Liver (tissue), 3 donors: ENCODE data around the gene TMEM79.
A peak's percentile ranks its signal among the peaks of the same experiment; 100 is the strongest.

Source experiments
- ATF3 ChIP-seq: IDR thresholded peaks from 2 replicates; pipeline ENCODE4 v1.6.1; 2016; ENCODE audit warnings: antibody characterized with exemption
- CTCF ChIP-seq: fragments of 150-350 bp; IDR thresholded peaks from 2 replicates; pipeline ENCODE4 v1.5.1; 2017; ENCODE audit warnings: improper control_type of control experiment, low read depth, low read length; ENCODE audit not compliant: missing input control
- EGR1 ChIP-seq, 2 donors: IDR thresholded peaks; 2 replicates each; pipeline ENCODE4 v1.6.1; 2016 to 2018; ENCODE audit warnings: antibody characterized with exemption in 2 of 2, low read depth in 2 of 2
- GABPA ChIP-seq, 2 donors: IDR thresholded peaks in 1 of 2; conservative IDR thresholded peaks in 1 of 2; 2 replicates each; pipeline ENCODE4 v1.6.1; 2016; ENCODE audit warnings: antibody characterized with exemption in 2 of 2, mild to moderate bottlenecking in 1 of 2, moderate library complexity in 1 of 2
- JUND ChIP-seq, 2 donors: IDR thresholded peaks; 2 replicates each; pipeline ENCODE4 v1.6.1; 2016; ENCODE audit warnings: antibody characterized with exemption in 2 of 2
- MAX ChIP-seq: IDR thresholded peaks from 2 replicates; pipeline ENCODE4 v1.6.1; 2016; ENCODE audit warnings: antibody characterized with exemption
- RAD21 ChIP-seq, 2 donors: IDR thresholded peaks; 2 replicates each; pipeline ENCODE4 v1.6.1; 2016; ENCODE audit warnings: antibody characterized with exemption in 2 of 2, mild to moderate bottlenecking in 2 of 2
- REST ChIP-seq: IDR thresholded peaks from 2 replicates; pipeline ENCODE4 v1.6.1; 2016; ENCODE audit warnings: antibody characterized with exemption, mild to moderate bottlenecking
- RXRA ChIP-seq, 2 donors: IDR thresholded peaks; 2 replicates each; pipeline ENCODE4 v1.6.1; 2017 to 2018; ENCODE audit warnings: antibody characterized with exemption in 2 of 2, mild to moderate bottlenecking in 1 of 2
- SP1 ChIP-seq: IDR thresholded peaks from 2 replicates; pipeline ENCODE4 v1.6.1; 2018; ENCODE audit warnings: antibody characterized with exemption, mild to moderate bottlenecking
- TAF1 ChIP-seq: conservative IDR thresholded peaks from 2 replicates; pipeline ENCODE4 v1.6.1; 2016; ENCODE audit warnings: antibody characterized with exemption, mild to moderate bottlenecking
- YY1 ChIP-seq: IDR thresholded peaks from 2 replicates; pipeline ENCODE4 v1.6.1; 2016; ENCODE audit warnings: antibody characterized with exemption, mild to moderate bottlenecking
- donor health status: healthy.
- donor health status: healthy.

- no peak for TF ChIP-seq CTCF
- TF ChIP-seq TAF1, result peak; percentile 84
- peak in 1 of 2 donors; percentile 47 for TF ChIP-seq GABPA (IDR thresholded peaks at IDR 0.05 in 1 of 2, conservative IDR thresholded peaks at IDR 0.05 in 1 of 2)
- peak; percentile 81 to 91 for TF ChIP-seq JUND (IDR thresholded peaks at IDR 0.05)
- peak; percentile 75 for TF ChIP-seq MAX
- TF ChIP-seq REST, result peak; percentile 67
- peak; percentile 89 for TF ChIP-seq YY1
- peak; percentile 30 for TF ChIP-seq ATF3
- TF ChIP-seq SP1, result peak; percentile 98
- TF ChIP-seq RAD21 (IDR thresholded peaks at IDR 0.05), result peak in 1 of 2 donors; percentile 26
- TF ChIP-seq RXRA (IDR thresholded peaks at IDR 0.05), result peak; percentile 85 to 88
- peak in 1 of 2 donors; percentile 65 for TF ChIP-seq EGR1 (IDR thresholded peaks at IDR 0.05; ENCODE audit: low read depth in 2 of 2)
Measured at GRCh38 chr1:156291226-156292061, 7.3 kb downstream of the TMEM79 start.
